GM12874 (cell line): Measurements from ENCODE around the gene CDX1.

ENCODE experiments used
- CTCF ChIP-seq: IDR thresholded peaks from 2 replicates; pipeline ENCODE4 v1.5.1; 2011; ENCODE audit warnings: low read depth, mild to moderate bottlenecking, control low read depth, low read length, moderate library complexity; ENCODE audit not compliant: insufficient read depth

Gene CDX1

GRCh38 chr5:150126199-150126920 lies 40.2 kb upstream of the CDX1 start:
- TF ChIP-seq CTCF, result no peak

- TF ChIP-seq CTCF, result no peak
Observed at GRCh38 chr5:150126921-150127265, 39.7 kb upstream of the CDX1 start.

- no peak for TF ChIP-seq CTCF
Observed at GRCh38 chr5:150129454-150129812, 37.1 kb upstream of the CDX1 start.

- TF ChIP-seq CTCF, result peak; percentile 94
Observed at GRCh38 chr5:150129813-150130492, 36.6 kb upstream of the CDX1 start.

- TF ChIP-seq CTCF, result no peak
Observed at GRCh38 chr5:150130493-150130922, 36.1 kb upstream of the CDX1 start.

- TF ChIP-seq CTCF, result no peak
Observed at GRCh38 chr5:150131461-150131860, 35.1 kb upstream of the CDX1 start.

- TF ChIP-seq CTCF, result no peak
Observed at GRCh38 chr5:150131978-150132694, 34.4 kb upstream of the CDX1 start.
